GM23248 (cell line): ENCODE measurements around the gene HRH3.

Experiments used
- EZH2 ChIP-seq: fragments of 200-600 bp; sonication (generic); IDR thresholded peaks from 2 replicates; pipeline ENCODE4 v1.6.1; 2018; ENCODE audit warnings: antibody characterized with exemption, mild to moderate bottlenecking; ENCODE audit not compliant: insufficient read depth, poor library complexity, severe bottlenecking
- EZH2phosphoT487 ChIP-seq: fragments of 200-600 bp; sonication (generic); IDR thresholded peaks from 2 replicates; pipeline ENCODE4 v1.6.1; 2018; ENCODE audit warnings: antibody characterized with exemption, moderate library complexity, mild to moderate bottlenecking, low read depth; ENCODE audit not compliant: insufficient read depth

DNA sequence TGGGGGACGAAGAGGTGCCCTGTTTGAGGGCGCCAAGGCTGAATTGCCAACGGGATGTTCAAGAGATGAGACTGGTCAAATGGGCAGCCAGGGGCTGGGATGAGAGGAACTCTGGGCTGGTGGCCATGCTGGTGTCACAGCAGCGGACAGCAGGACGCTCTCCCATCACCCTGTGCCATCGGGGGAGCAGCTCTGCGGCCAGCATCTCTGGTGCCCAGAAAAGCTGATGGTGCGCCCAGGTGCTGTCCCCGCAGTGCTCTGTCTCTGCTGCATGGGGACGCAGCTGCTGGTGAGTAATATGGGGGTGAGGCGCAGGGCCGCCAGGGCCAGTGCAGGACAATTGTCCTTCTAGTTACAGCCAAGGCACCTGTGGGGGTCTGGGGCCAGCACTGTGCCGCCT lies 4.9 kb upstream of the HRH3 start:
- TF ChIP-seq EZH2 = no peak
- no peak for TF ChIP-seq EZH2phosphoT487
